GM23338 (cell line): ENCODE data around the gene TMCC1. TPM values are rescaled to one million over a fixed set of nuclear protein-coding genes. Genes with fewer than 3 reads are reported as not detected.
A peak's percentile ranks its signal among the peaks of the same experiment; 100 is the strongest.
"Not testable (repeated sequence)": the region's sequence is repeated elsewhere in the genome, so short reads cannot be mapped to it uniquely, and the experiment has no call there.

Experiments used
- ATAC-seq: fragments of 200-7000 bp; cut with Tn5 transposase; 3 replicates; pipeline ENCODE4 v1.9.1; 2020
- DNase-seq: peaks from one replicate; pipeline ENCODE4 v3.0.0-alpha.2; 2015; ENCODE audit warnings: low spot score
- H2AFZ ChIP-seq: fragments of 200-600 bp; sonication (generic); 2 replicates; pipeline ENCODE4 v1.8.0; 2016; ENCODE audit warnings: antibody characterized with exemption, mild to moderate bottlenecking, moderate library complexity
- H3F3A ChIP-seq: fragments of 200-600 bp; sonication (generic); replicated peaks from 2 replicates; pipeline ENCODE4 v1.8.0; 2017; ENCODE audit warnings: antibody characterized with exemption, mixed run types, low read depth
- H3K27ac ChIP-seq: fragments of 200-600 bp; sonication (generic); 2 replicates; pipeline ENCODE4 v1.6.1; 2016; ENCODE audit warnings: low read depth
- H3K27me3 ChIP-seq: fragments of 200-600 bp; sonication (generic); 2 replicates; pipeline ENCODE4 v1.8.0; 2016; ENCODE audit warnings: mild to moderate bottlenecking, mixed run types, moderate library complexity; ENCODE audit not compliant: insufficient read depth
- H3K36me3 ChIP-seq: fragments of 200-600 bp; sonication (generic); 2 replicates; pipeline ENCODE4 v1.8.0; 2016; ENCODE audit warnings: mild to moderate bottlenecking; ENCODE audit not compliant: insufficient read depth
- H3K4me1 ChIP-seq: fragments of 200-600 bp; sonication (generic); 2 replicates; pipeline ENCODE4 v1.8.0; 2016; ENCODE audit warnings: mild to moderate bottlenecking, moderate library complexity; ENCODE audit not compliant: insufficient read depth
- H3K4me2 ChIP-seq: fragments of 200-600 bp; sonication (generic); 2 replicates; pipeline ENCODE4 v1.7.1; 2017; ENCODE audit warnings: mixed run types
- H3K4me3 ChIP-seq: fragments of 200-600 bp; sonication (generic); 2 replicates; pipeline ENCODE4 v1.6.1; 2016; ENCODE audit warnings: mixed run types
- H3K79me2 ChIP-seq: fragments of 200-600 bp; sonication (generic); replicated peaks from 2 replicates; pipeline ENCODE4 v1.8.0; 2017; ENCODE audit warnings: mild to moderate bottlenecking; ENCODE audit not compliant: insufficient read depth
- H3K9me2 ChIP-seq: fragments of 200-600 bp; sonication (generic); 2 replicates; pipeline ENCODE4 v1.8.0; 2017; ENCODE audit not compliant: insufficient read depth
- H4K20me1 ChIP-seq: fragments of 200-600 bp; sonication (generic); replicated peaks from 2 replicates; pipeline ENCODE4 v1.8.0; 2017; ENCODE audit warnings: mild to moderate bottlenecking; ENCODE audit not compliant: insufficient read depth
- H3K27ac Mint-ChIP-seq: 2 replicates; pipeline ENCODE4 v1.8.0; 2020; ENCODE audit warnings: inconsistent platforms, mild to moderate bottlenecking, moderate library complexity, mixed read lengths
- H3K27me3 Mint-ChIP-seq: 3 replicates; pipeline ENCODE4 v1.8.0; 2022; ENCODE audit warnings: low read depth, mild to moderate bottlenecking, moderate library complexity, mixed read lengths, inconsistent platforms; ENCODE audit not compliant: insufficient read depth, poor library complexity
- H3K36me3 Mint-ChIP-seq: 3 replicates; pipeline ENCODE4 v1.8.0; 2021; ENCODE audit warnings: low read depth, mild to moderate bottlenecking, inconsistent platforms, moderate library complexity, mixed read lengths
- H3K4me1 Mint-ChIP-seq: 3 replicates; pipeline ENCODE4 v1.8.0; 2020; ENCODE audit warnings: mild to moderate bottlenecking, inconsistent platforms, mixed read lengths
- H3K4me3 Mint-ChIP-seq: 3 replicates; pipeline ENCODE4 v1.8.0; 2021; ENCODE audit warnings: moderate library complexity, mild to moderate bottlenecking, inconsistent platforms, mixed read lengths
- H3K9me3 Mint-ChIP-seq: 3 replicates; pipeline ENCODE4 v1.8.0; 2020; ENCODE audit warnings: moderate library complexity, mild to moderate bottlenecking, inconsistent platforms, mixed read lengths
- CREB1 ChIP-seq: fragments of 250-450 bp; sonication (Bioruptor Pico); IDR thresholded peaks from 2 replicates; pipeline ENCODE4 v1.5.0; 2020; ENCODE audit warnings: low read depth, mild to moderate bottlenecking, moderate library complexity
- ETS1 ChIP-seq: IDR thresholded peaks from 2 replicates; pipeline ENCODE4 v1.6.1; 2016; ENCODE audit warnings: antibody characterized with exemption
- EZH2 ChIP-seq: fragments of 200-600 bp; sonication (generic); IDR thresholded peaks from one replicate; pipeline ENCODE4 v1.8.0; 2017; ENCODE audit warnings: antibody characterized with exemption, mild to moderate bottlenecking, low read depth; ENCODE audit not compliant: unreplicated experiment
- EZH2phosphoT487 ChIP-seq: fragments of 200-600 bp; sonication (generic); IDR thresholded peaks from one replicate; pipeline ENCODE4 v1.8.1; 2018; ENCODE audit warnings: antibody characterized with exemption; ENCODE audit not compliant: unreplicated experiment
- JUNB ChIP-seq: IDR thresholded peaks from one replicate; pipeline ENCODE4 v1.6.1; 2016; ENCODE audit warnings: antibody characterized with exemption; ENCODE audit not compliant: unreplicated experiment
- ZNF114 ChIP-seq: fragments of 250-450 bp; sonication (Bioruptor Pico); IDR thresholded peaks from 2 replicates; pipeline ENCODE4 v1.5.0; 2020; ENCODE audit warnings: mild to moderate bottlenecking, moderate library complexity
- ZNF331 ChIP-seq: fragments of 250-450 bp; sonication (Bioruptor Pico); IDR thresholded peaks from 2 replicates; pipeline ENCODE4 v1.5.0; 2020; ENCODE audit warnings: low read depth, mild to moderate bottlenecking, moderate library complexity
- polyA plus RNA-seq: library from polyadenylated mRNA; unstranded; fragments of >200 nt; fragmentation: Nextera tagmentation; extraction: Ambion mirVana; gene quantifications from 2 replicates; pipeline ENCODE4 v1.2.1, GENCODE V29; 2016
- total RNA-seq: library from RNA; depleted of rRNA; stranded (reverse); fragments of >200 nt; shearing (Covaris generic); gene quantifications from 2 replicates; pipeline ENCODE4 v1.2.3, GENCODE V29; 2014
- TF ChIP-seq, protein P1 (sequence below): IDR thresholded peaks from one replicate; pipeline ENCODE4 v1.6.1; 2018; ENCODE audit warnings: antibody characterized with exemption; ENCODE audit not compliant: unreplicated experiment

TMCC1 gene
- total and polyA plus RNA-seq, 2 experiments from 2014 or later, result 8.2 to 18.4 TPM

DNA sequence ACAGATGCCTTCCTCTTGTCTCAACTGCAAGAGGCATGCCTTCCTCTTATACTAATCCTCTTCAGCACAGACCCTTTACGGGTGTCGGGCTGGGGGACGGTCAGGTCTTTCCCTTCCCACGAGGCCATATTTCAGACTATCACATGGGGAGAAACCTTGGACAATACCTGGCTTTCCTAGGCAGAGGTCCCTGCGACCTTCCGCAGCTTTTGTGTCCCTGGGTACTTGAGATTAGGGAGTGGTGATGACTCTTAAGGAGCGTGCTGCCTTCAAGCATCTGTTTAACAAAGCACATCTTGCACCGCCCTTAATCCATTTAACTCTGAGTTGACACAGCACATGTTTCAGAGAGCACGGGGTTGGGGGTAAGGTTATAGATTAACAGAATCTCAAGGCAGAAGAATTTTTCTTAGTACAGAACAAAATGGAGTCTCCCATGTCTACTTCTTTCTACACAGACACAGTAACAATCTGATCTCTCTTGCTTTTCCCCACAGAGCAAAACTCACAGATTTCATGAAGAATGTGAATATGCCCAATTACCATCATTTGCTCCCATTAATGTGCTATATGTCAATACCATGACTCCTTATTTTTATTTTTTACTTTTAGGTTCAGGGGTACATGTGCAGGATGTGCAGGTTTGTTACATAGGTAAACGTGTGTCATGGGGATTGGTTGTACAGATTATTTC lies 251.8 kb downstream of the TMCC1 start:
- H3K27me3 Mint-ChIP-seq, H2AFZ ChIP-seq, H4K20me1 ChIP-seq, H3K36me3 ChIP-seq, H3K27ac ChIP-seq, H3K27ac Mint-ChIP-seq, DNase-seq, H3K9me2 ChIP-seq, H3K27me3 ChIP-seq, H3K9me3 Mint-ChIP-seq, H3F3A ChIP-seq, H3K4me2 ChIP-seq, H3K4me3 Mint-ChIP-seq, ATAC-seq, H3K4me3 ChIP-seq, H3K79me2 ChIP-seq, H3K4me1 ChIP-seq, H3K36me3 Mint-ChIP-seq: not testable (repeated sequence)
- peaks cover 12% of the 10 kb centered on the region; the same call in 2 of the 3 replicates for H3K4me1 Mint-ChIP-seq

- H3K27me3 ChIP-seq, H3K9me3 Mint-ChIP-seq, DNase-seq, H3K79me2 ChIP-seq, H3K4me3 Mint-ChIP-seq, H3K27me3 Mint-ChIP-seq, H3K4me1 ChIP-seq, H3K36me3 ChIP-seq, ATAC-seq, H3K27ac ChIP-seq, H3K36me3 Mint-ChIP-seq, H3K4me2 ChIP-seq, H3F3A ChIP-seq, H3K9me2 ChIP-seq, H3K4me3 ChIP-seq, H4K20me1 ChIP-seq, H2AFZ ChIP-seq: not testable (repeated sequence)
- H3K27ac Mint-ChIP-seq, result peak overlapping the region; percentile 58; the same call in 1 of the 2 replicates
- H3K4me1 Mint-ChIP-seq, result peaks cover 12% of the 10 kb centered on the region; the same call in 2 of the 3 replicates
These were observed 252.5 kb downstream of the TMCC1 start for GRCh38 chr3:129640985-129641384.

GRCh38 chr3:129638481-129638880 lies 255.0 kb downstream of the TMCC1 start:
- Histone ChIP-seq H4K20me1 (no peaks in the 10 kb centered on the region), H3K4me3 (no peak overlapping the region), H3K9me2 (no peaks in the 10 kb centered on the region), H3K27ac (peak overlapping the region; percentile 42; the same call in 1 of the 2 replicates), H3F3A (0 out of 2 replicates have a peak, but pooled peaks cover 3% of the 10 kb centered on the region), H3K4me1 (0 out of 2 replicates have a peak, but pooled peaks cover 5% of the 10 kb centered on the region), H3K4me2 (no peak overlapping the region), H2AFZ (no peak overlapping the region), H3K79me2 (no peaks in the 10 kb centered on the region), H3K36me3 (no peaks in the 10 kb centered on the region), H3K27me3 (no peaks in the 10 kb centered on the region)
- Mint-ChIP-seq H3K4me1 (peaks cover 10% of the 10 kb centered on the region), H3K36me3 (peaks cover 6% of the 10 kb centered on the region; the same call in 2 of the 3 replicates), H3K4me3 (no peak overlapping the region), H3K27me3 (peaks cover 3% of the 10 kb centered on the region), H3K27ac (no peak overlapping the region), H3K9me3 (peaks cover 16% of the 10 kb centered on the region; the same call in 2 of the 3 replicates)
- TF ChIP-seq EZH2, result no peak
- TF ChIP-seq JUNB, result no peak
- TF ChIP-seq ZNF114, result no peak
- ATAC-seq, result no peak
- DNase-seq, result no peak

GRCh38 chr3:129636082-129636481 lies 257.4 kb downstream of the TMCC1 start:
- H3K9me3 Mint-ChIP-seq, result peaks cover 16% of the 10 kb centered on the region; the same call in 2 of the 3 replicates
- H3K27me3 ChIP-seq, result no peaks in the 10 kb centered on the region
- no peaks in the 10 kb centered on the region for H4K20me1 ChIP-seq
- H3K27ac Mint-ChIP-seq, result no peak overlapping the region
- no peaks in the 10 kb centered on the region for H3F3A ChIP-seq
- no peak overlapping the region for H2AFZ ChIP-seq
- H3K36me3 ChIP-seq, result no peaks in the 10 kb centered on the region
- peaks cover 9% of the 10 kb centered on the region for H3K4me1 Mint-ChIP-seq
- no peak for DNase-seq
- H3K79me2 ChIP-seq, result no peaks in the 10 kb centered on the region
- ATAC-seq, result no peak
- peaks cover 6% of the 10 kb centered on the region; the same call in 2 of the 3 replicates for H3K36me3 Mint-ChIP-seq
- H3K4me3 ChIP-seq, result no peak overlapping the region
- H3K27ac ChIP-seq, result no peak overlapping the region
- no peaks in the 10 kb centered on the region for H3K9me2 ChIP-seq
- no peak overlapping the region for H3K4me2 ChIP-seq
- H3K4me1 ChIP-seq, result no peaks in the 10 kb centered on the region
- peaks cover 3% of the 10 kb centered on the region for H3K27me3 Mint-ChIP-seq
- no peak overlapping the region for H3K4me3 Mint-ChIP-seq
- no peak for TF ChIP-seq CREB1 (CRISPR knock-in tag)
- TF ChIP-seq ZNF331 (CRISPR knock-in tag), result no peak
- TF ChIP-seq, protein P1, sequence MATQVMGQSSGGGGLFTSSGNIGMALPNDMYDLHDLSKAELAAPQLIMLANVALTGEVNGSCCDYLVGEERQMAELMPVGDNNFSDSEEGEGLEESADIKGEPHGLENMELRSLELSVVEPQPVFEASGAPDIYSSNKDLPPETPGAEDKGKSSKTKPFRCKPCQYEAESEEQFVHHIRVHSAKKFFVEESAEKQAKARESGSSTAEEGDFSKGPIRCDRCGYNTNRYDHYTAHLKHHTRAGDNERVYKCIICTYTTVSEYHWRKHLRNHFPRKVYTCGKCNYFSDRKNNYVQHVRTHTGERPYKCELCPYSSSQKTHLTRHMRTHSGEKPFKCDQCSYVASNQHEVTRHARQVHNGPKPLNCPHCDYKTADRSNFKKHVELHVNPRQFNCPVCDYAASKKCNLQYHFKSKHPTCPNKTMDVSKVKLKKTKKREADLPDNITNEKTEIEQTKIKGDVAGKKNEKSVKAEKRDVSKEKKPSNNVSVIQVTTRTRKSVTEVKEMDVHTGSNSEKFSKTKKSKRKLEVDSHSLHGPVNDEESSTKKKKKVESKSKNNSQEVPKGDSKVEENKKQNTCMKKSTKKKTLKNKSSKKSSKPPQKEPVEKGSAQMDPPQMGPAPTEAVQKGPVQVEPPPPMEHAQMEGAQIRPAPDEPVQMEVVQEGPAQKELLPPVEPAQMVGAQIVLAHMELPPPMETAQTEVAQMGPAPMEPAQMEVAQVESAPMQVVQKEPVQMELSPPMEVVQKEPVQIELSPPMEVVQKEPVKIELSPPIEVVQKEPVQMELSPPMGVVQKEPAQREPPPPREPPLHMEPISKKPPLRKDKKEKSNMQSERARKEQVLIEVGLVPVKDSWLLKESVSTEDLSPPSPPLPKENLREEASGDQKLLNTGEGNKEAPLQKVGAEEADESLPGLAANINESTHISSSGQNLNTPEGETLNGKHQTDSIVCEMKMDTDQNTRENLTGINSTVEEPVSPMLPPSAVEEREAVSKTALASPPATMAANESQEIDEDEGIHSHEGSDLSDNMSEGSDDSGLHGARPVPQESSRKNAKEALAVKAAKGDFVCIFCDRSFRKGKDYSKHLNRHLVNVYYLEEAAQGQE, result no peak
- no peak for TF ChIP-seq JUNB
- no peak for TF ChIP-seq ZNF114
- TF ChIP-seq EZH2phosphoT487, result no peak
- TF ChIP-seq ETS1, result no peak
